IPS DF 6.9 (cell line): Measurements from ENCODE around the gene CNTNAP1.

Source experiments
- DNase-seq: peaks from one replicate; pipeline ENCODE4 v3.0.0-alpha.2; 2013; ENCODE audit warnings: low read depth, low spot score
- H3K27ac ChIP-seq: one replicate; pipeline ENCODE4 v1.5.1; 2013; ENCODE audit warnings: low read length, control low read depth
- H3K27me3 ChIP-seq: 2 replicates; pipeline ENCODE4 v1.6.1; 2013; ENCODE audit warnings: mild to moderate bottlenecking, low read length; ENCODE audit not compliant: control insufficient read depth, insufficient read depth
- H3K36me3 ChIP-seq: 2 replicates; pipeline ENCODE4 v1.6.1; 2013; ENCODE audit warnings: low read length; ENCODE audit not compliant: control insufficient read depth, insufficient read depth
- H3K4me1 ChIP-seq: 2 replicates; pipeline ENCODE4 v1.6.1; 2013; ENCODE audit warnings: low read length; ENCODE audit not compliant: control insufficient read depth, insufficient read depth
- H3K4me3 ChIP-seq: 2 replicates; pipeline ENCODE4 v1.5.1; 2013; ENCODE audit warnings: mild to moderate bottlenecking, low read length
- H3K9me3 ChIP-seq: 2 replicates; pipeline ENCODE4 v1.6.1; 2013; ENCODE audit warnings: low read length, inconsistent platforms; ENCODE audit not compliant: control insufficient read depth, insufficient read depth
- WGBS: extraction: QIAGEN DNeasy Blood & Tissue Kit; methylation state at CpG from one replicate; pipeline ENCODE4 v1.1.7; 2013; ENCODE audit warnings: mixed read lengths, missing lambda C conversion rate; ENCODE audit not compliant: insufficient read length, insufficient coverage; 5-methylcytosine and 5-hydroxymethylcytosine counted together

CNTNAP1 gene

GRCh38 chr17:42685831-42686230, 3.5 kb downstream of the CNTNAP1 start:
- Histone ChIP-seq H3K36me3 (no peaks in the 10 kb centered on the region), H3K4me3 (no peak overlapping the region), H3K27me3 (peaks cover 2% of the 10 kb centered on the region; the same call in 1 of the 2 replicates), H3K4me1 (peaks cover 5% of the 10 kb centered on the region), H3K27ac (no peak overlapping the region), H3K9me3 (no peaks in the 10 kb centered on the region)
- whole genome bisulfite sequencing = no CpG with 5 or more reads among the region's 14 CpGs
- no peak for DNase-seq

GRCh38 chr17:42686520-42687128, 4.3 kb downstream of the CNTNAP1 start:
- no peak for DNase-seq
- H3K27ac ChIP-seq = no peak overlapping the region
- H3K9me3 ChIP-seq = no peaks in the 10 kb centered on the region
- WGBS = no CpG with 5 or more reads among the region's 32 CpGs
- H3K4me3 ChIP-seq = no peak overlapping the region
- peaks cover 3% of the 10 kb centered on the region for H3K4me1 ChIP-seq
- peaks cover 2% of the 10 kb centered on the region; the same call in 1 of the 2 replicates for H3K27me3 ChIP-seq
- H3K36me3 ChIP-seq = no peaks in the 10 kb centered on the region

DNA sequence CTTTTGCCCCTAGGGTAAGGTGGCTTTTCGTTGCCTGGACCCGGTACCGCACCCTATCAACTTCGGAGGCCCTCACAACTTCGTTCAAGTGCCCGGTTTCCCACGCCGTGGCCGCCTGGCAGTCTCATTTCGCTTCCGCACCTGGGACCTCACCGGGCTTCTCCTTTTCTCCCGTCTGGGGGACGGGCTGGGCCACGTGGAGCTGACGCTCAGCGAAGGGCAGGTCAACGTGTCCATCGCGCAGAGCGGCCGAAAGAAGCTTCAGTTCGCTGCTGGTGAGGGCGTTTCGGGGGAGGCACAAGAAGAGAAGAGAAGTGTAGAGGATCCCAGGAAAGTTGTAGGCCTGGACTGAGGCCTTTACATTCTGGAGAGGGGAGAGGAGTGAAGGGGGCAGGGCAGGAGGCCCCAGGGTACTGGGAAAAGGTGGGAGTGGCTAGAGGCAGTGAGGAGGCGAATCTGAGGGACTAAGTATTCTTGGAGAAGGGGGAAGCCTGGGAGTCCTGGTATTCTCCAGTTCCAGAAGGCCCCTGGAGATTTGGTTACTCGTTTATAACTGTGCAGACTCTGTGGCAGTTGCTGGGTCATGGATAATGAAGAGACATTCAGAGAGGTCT, 5.5 kb downstream of the CNTNAP1 start:
- H3K4me3 ChIP-seq = no peak overlapping the region
- no peak overlapping the region for H3K27ac ChIP-seq
- no peak for DNase-seq
- no peaks in the 10 kb centered on the region for H3K36me3 ChIP-seq
- peaks cover 3% of the 10 kb centered on the region for H3K4me1 ChIP-seq
- H3K9me3 ChIP-seq = no peaks in the 10 kb centered on the region
- peaks cover 2% of the 10 kb centered on the region; the same call in 1 of the 2 replicates for H3K27me3 ChIP-seq
- WGBS = no CpG with 5 or more reads among the region's 27 CpGs

DNA sequence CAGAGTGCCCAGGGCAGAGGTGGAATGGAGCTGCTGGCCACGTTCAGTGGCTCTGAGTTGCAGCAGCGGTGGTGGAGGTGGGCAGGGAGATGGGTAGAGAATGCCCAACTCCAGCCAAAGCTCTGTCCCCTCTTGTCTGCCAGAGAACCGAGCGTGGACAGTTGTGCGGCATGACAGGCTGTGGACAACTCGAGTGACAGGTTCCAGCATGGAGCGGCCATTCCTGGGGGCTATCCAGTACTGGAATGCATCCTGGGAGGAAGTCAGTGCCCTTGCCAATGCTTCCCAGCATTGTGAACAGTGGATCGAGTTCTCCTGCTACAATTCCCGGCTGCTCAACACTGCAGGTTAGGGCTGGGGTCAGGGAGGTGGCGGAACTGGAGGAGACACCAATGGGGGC, 8.3 kb downstream of the CNTNAP1 start:
- Histone ChIP-seq H3K27me3 (no peaks in the 10 kb centered on the region), H3K36me3 (no peaks in the 10 kb centered on the region; the same call in 1 of the 2 replicates), H3K4me1 (no peaks in the 10 kb centered on the region), H3K27ac (no peak overlapping the region), H3K9me3 (no peaks in the 10 kb centered on the region), H3K4me3 (no peak overlapping the region)
- no CpG with 5 or more reads among the region's 10 CpGs for WGBS
- DNase-seq = no peak

- H3K36me3 ChIP-seq = no peaks in the 10 kb centered on the region; the same call in 1 of the 2 replicates
- DNase-seq = no peak
- no peak overlapping the region for H3K27ac ChIP-seq
- no peaks in the 10 kb centered on the region for H3K4me1 ChIP-seq
- WGBS = no CpG with 5 or more reads among the region's 12 CpGs
- no peak overlapping the region for H3K4me3 ChIP-seq
- no peaks in the 10 kb centered on the region for H3K27me3 ChIP-seq
- H3K9me3 ChIP-seq = no peaks in the 10 kb centered on the region
These were observed 8.8 kb downstream of the CNTNAP1 start for GRCh38 chr17:42691021-42691545.

- no peak for DNase-seq
- no peaks in the 10 kb centered on the region for H3K27me3 ChIP-seq
- H3K9me3 ChIP-seq = no peaks in the 10 kb centered on the region
- H3K27ac ChIP-seq = no peak overlapping the region
- WGBS = no CpG with 5 or more reads among the region's 11 CpGs
- no peak overlapping the region for H3K4me3 ChIP-seq
- no peaks in the 10 kb centered on the region; the same call in 1 of the 2 replicates for H3K36me3 ChIP-seq
- H3K4me1 ChIP-seq = no peaks in the 10 kb centered on the region
These were observed 10.2 kb downstream of the CNTNAP1 start for GRCh38 chr17:42692489-42692888.

- no peaks in the 10 kb centered on the region for H3K27me3 ChIP-seq
- H3K27ac ChIP-seq = no peak overlapping the region
- no peaks in the 10 kb centered on the region for H3K4me1 ChIP-seq
- no peak overlapping the region for H3K4me3 ChIP-seq
- H3K36me3 ChIP-seq = no peaks in the 10 kb centered on the region; the same call in 1 of the 2 replicates
- H3K9me3 ChIP-seq = no peaks in the 10 kb centered on the region
- no CpG with 5 or more reads among the region's 3 CpGs for WGBS
- no peak for DNase-seq
These were observed 12.2 kb downstream of the CNTNAP1 start for GRCh38 chr17:42694524-42694923.

- H3K9me3 ChIP-seq = no peaks in the 10 kb centered on the region
- H3K4me3 ChIP-seq = no peak overlapping the region
- DNase-seq = no peak
- WGBS = no CpG with 5 or more reads among the region's 20 CpGs
- H3K27me3 ChIP-seq = no peaks in the 10 kb centered on the region
- no peaks in the 10 kb centered on the region; the same call in 1 of the 2 replicates for H3K36me3 ChIP-seq
- H3K4me1 ChIP-seq = no peaks in the 10 kb centered on the region
- H3K27ac ChIP-seq = no peak overlapping the region
These were observed 13.2 kb downstream of the CNTNAP1 start for GRCh38 chr17:42695500-42695899.

- WGBS = no CpG with 5 or more reads among the region's 19 CpGs
- no peaks in the 10 kb centered on the region; the same call in 1 of the 2 replicates for H3K36me3 ChIP-seq
- DNase-seq = no peak
These were observed 14.9 kb downstream of the CNTNAP1 start for GRCh38 chr17:42697108-42697811.

GRCh38 chr17:42698736-42699414, 16.5 kb downstream of the CNTNAP1 start:
- H3K27ac ChIP-seq = no peak overlapping the region
- no peaks in the 10 kb centered on the region for H3K4me1 ChIP-seq
- no peaks in the 10 kb centered on the region for H3K27me3 ChIP-seq
- no peak for DNase-seq
- no CpG with 5 or more reads among the region's 2 CpGs for WGBS
- H3K4me3 ChIP-seq = no peak overlapping the region
- no peaks in the 10 kb centered on the region; the same call in 1 of the 2 replicates for H3K36me3 ChIP-seq
- no peaks in the 10 kb centered on the region for H3K9me3 ChIP-seq

More at GRCh38 chr17:42697108-42697811, 14.9 kb downstream of the CNTNAP1 start:
- Histone ChIP-seq H3K4me3 (no peak overlapping the region), H3K27me3 (no peaks in the 10 kb centered on the region), H3K4me1 (no peaks in the 10 kb centered on the region), H3K9me3 (no peaks in the 10 kb centered on the region), H3K27ac (no peak overlapping the region)
